ENCODE results near the gene ATP23. TPM values are rescaled to one million over a fixed set of nuclear protein-coding genes. Genes with fewer than 3 reads are reported as not detected.

ATP23 gene
- polyA plus RNA-seq, 1 donor (not counting 4 experiments of a cell fraction or from before 2014, with no cell fraction given) = 12.2 TPM

DNA sequence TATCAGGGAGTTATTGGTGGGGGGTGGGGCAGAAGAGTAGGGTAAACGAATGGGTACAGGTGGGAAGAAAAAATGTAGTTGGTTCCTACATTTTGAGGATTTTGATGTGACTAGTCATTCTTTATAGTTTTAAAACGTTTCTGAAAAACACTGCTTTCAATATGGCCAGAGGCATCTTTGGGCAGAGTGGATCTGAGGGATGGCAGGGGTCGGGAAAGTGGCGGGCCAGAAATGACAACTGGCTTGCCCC is 527 bp upstream of the ATP23 start:
- Histone ChIP-seq H3K27me3 (ENCODE audit: control insufficient read depth, extremely low read depth, insufficient read depth, low read length) (no peaks in the 10 kb centered on the region), H3K4me1 (ENCODE audit: control insufficient read depth, extremely low read depth, insufficient read depth, low read length) (peaks cover 8% of the 10 kb centered on the region), H3K4me2 (ENCODE audit: control insufficient read depth, extremely low read depth, insufficient read depth, low read depth, low read length) (peak overlapping the region; percentile 85), H3K36me3 (ENCODE audit: control insufficient read depth in 2 of 2, extremely low read depth in 1 of 2, insufficient read depth in 2 of 2, low read length in 2 of 2) (no peaks in the 10 kb centered on the region), H3K9me3 (ENCODE audit: control insufficient read depth, low read depth, low read length) (no peaks in the 10 kb centered on the region), H3K9ac (ENCODE audit: control insufficient read depth, extremely low read depth, insufficient read depth, low read length) (peak overlapping the region; percentile 70), H4K20me1 (ENCODE audit: control insufficient read depth, extremely low read depth, insufficient read depth, low read length) (no peaks in the 10 kb centered on the region), H3K79me2 (ENCODE audit: control insufficient read depth, insufficient read depth, low read length) (no peaks in the 10 kb centered on the region), H3K4me3 (ENCODE audit: control insufficient read depth in 2 of 3, extremely low read depth in 1 of 3, insufficient read depth in 2 of 3, low read depth in 1 of 3, low read length in 3 of 3) (peak overlapping the region; percentile 55 to 75 (median 62)), H2AFZ (ENCODE audit: control insufficient read depth, low read length) (peak overlapping the region; percentile 100), H3K9me1 (ENCODE audit: control insufficient read depth, extremely low read depth, insufficient read depth, low read length) (no peaks in the 10 kb centered on the region), H3K27ac (ENCODE audit: control insufficient read depth, insufficient read depth, low read length) (peak overlapping the region; percentile 22)
- dilution Hi-C loops (cut with MboI; ENCODE audit: extremely low pct_ligation_motif_present, low sequenced_read_pairs) = no loop called here
- DNase-seq (ENCODE audit: low read depth, low spot score) (no peak), FAIRE-seq (no peak)
- no peak for TF ChIP-seq EZH2 (IDR thresholded peaks at IDR 0.05; ENCODE audit: low read length)
- TF ChIP-seq, protein P1, sequence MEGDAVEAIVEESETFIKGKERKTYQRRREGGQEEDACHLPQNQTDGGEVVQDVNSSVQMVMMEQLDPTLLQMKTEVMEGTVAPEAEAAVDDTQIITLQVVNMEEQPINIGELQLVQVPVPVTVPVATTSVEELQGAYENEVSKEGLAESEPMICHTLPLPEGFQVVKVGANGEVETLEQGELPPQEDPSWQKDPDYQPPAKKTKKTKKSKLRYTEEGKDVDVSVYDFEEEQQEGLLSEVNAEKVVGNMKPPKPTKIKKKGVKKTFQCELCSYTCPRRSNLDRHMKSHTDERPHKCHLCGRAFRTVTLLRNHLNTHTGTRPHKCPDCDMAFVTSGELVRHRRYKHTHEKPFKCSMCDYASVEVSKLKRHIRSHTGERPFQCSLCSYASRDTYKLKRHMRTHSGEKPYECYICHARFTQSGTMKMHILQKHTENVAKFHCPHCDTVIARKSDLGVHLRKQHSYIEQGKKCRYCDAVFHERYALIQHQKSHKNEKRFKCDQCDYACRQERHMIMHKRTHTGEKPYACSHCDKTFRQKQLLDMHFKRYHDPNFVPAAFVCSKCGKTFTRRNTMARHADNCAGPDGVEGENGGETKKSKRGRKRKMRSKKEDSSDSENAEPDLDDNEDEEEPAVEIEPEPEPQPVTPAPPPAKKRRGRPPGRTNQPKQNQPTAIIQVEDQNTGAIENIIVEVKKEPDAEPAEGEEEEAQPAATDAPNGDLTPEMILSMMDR (optimal IDR thresholded peaks at IDR 0.05 in 1 of 3, IDR thresholded peaks at IDR 0.05 in 1 of 3, conservative IDR thresholded peaks at IDR 0.05 in 1 of 3; ENCODE audit: extremely low read depth in 1 of 3, insufficient read depth in 2 of 3, low read length in 3 of 3) = no peak

DNA sequence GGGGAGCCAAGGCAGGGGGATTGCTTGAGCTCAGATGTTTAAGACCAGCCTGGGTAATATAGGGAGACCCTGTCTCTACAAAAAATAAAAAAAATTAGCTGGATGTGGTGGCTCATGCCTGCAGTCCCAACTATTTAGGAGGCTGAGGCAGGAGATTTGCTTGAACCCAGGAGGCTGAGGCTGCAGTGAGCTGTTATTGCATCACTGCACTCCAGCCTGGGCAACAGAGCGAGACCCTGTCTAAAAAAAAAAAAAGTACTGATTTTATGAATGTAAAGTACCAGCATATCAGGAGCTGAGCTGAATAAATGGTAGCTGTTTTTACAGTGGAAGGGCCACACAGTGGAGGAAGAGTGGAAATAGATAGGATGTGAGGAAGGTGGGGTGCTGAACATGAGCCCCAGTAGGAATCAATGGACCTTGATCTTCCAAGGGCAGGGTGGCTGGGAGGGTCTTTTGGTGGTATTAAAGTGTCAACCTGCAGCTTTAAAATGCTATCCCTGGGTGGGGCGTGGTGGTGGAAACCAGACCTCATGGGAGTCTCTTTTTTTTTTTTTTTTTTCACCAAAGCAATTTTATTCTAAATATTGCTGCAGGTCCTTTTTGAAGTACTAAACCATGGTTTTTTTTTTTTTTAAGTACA is 2.2 kb downstream of the ATP23 start:
- no peaks in the 10 kb centered on the region for H4K20me1 ChIP-seq (ENCODE audit: control insufficient read depth, extremely low read depth, insufficient read depth, low read length)
- H2AFZ ChIP-seq (ENCODE audit: control insufficient read depth, low read length) = no peak overlapping the region
- H3K27me3 ChIP-seq (ENCODE audit: control insufficient read depth, extremely low read depth, insufficient read depth, low read length) = no peaks in the 10 kb centered on the region
- no peaks in the 10 kb centered on the region for H3K9me1 ChIP-seq (ENCODE audit: control insufficient read depth, extremely low read depth, insufficient read depth, low read length)
- TF ChIP-seq, protein P1 (optimal IDR thresholded peaks at IDR 0.05 in 1 of 3, IDR thresholded peaks at IDR 0.05 in 1 of 3, conservative IDR thresholded peaks at IDR 0.05 in 1 of 3; ENCODE audit: extremely low read depth in 1 of 3, insufficient read depth in 2 of 3, low read length in 3 of 3) = no peak
- H3K9ac ChIP-seq (ENCODE audit: control insufficient read depth, extremely low read depth, insufficient read depth, low read length) = no peak overlapping the region
- no peak overlapping the region for H3K4me2 ChIP-seq (ENCODE audit: control insufficient read depth, extremely low read depth, insufficient read depth, low read depth, low read length)
- H3K4me3 ChIP-seq (ENCODE audit: control insufficient read depth in 2 of 3, extremely low read depth in 1 of 3, insufficient read depth in 2 of 3, low read depth in 1 of 3, low read length in 3 of 3) = no peak overlapping the region
- DNase-seq (ENCODE audit: low read depth, low spot score) = no peak
- H3K9me3 ChIP-seq (ENCODE audit: control insufficient read depth, low read depth, low read length) = no peaks in the 10 kb centered on the region
- no peaks in the 10 kb centered on the region for H3K79me2 ChIP-seq (ENCODE audit: control insufficient read depth, insufficient read depth, low read length)
- no peaks in the 10 kb centered on the region for H3K36me3 ChIP-seq (ENCODE audit: control insufficient read depth in 2 of 2, extremely low read depth in 1 of 2, insufficient read depth in 2 of 2, low read length in 2 of 2)
- no peak for FAIRE-seq
- H3K27ac ChIP-seq (ENCODE audit: control insufficient read depth, insufficient read depth, low read length) = no peak overlapping the region
- dilution Hi-C loops (cut with MboI; ENCODE audit: extremely low pct_ligation_motif_present, low sequenced_read_pairs) = no loop called here
- H3K4me1 ChIP-seq (ENCODE audit: control insufficient read depth, extremely low read depth, insufficient read depth, low read length) = peaks cover 4% of the 10 kb centered on the region

Measured in keratinocyte (primary cell).